Measurements from ENCODE around the gene ZNF500.
"Not testable (repeated sequence)": the region's sequence is repeated elsewhere in the genome, so short reads cannot be mapped to it uniquely, and the experiment has no call there.

ZNF500 gene

DNA sequence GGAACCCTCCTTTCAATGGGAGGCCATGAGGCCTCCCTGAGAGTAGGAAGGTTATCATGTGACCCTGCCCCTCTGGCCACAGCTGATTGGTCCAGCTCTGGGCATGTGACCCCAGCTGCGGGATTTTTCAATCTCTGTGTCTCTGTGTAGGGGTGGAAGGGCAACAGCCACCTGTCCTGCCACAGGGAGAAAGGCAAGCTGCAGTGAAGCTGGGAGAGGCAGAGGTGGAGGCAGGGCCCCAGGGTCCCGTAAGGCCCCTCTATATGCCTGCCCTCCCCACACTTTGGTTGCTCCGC, 21.7 kb downstream of the ZNF500 start:
- DNase-seq (ENCODE audit: low read depth in 2 of 2), result no peak

DNA sequence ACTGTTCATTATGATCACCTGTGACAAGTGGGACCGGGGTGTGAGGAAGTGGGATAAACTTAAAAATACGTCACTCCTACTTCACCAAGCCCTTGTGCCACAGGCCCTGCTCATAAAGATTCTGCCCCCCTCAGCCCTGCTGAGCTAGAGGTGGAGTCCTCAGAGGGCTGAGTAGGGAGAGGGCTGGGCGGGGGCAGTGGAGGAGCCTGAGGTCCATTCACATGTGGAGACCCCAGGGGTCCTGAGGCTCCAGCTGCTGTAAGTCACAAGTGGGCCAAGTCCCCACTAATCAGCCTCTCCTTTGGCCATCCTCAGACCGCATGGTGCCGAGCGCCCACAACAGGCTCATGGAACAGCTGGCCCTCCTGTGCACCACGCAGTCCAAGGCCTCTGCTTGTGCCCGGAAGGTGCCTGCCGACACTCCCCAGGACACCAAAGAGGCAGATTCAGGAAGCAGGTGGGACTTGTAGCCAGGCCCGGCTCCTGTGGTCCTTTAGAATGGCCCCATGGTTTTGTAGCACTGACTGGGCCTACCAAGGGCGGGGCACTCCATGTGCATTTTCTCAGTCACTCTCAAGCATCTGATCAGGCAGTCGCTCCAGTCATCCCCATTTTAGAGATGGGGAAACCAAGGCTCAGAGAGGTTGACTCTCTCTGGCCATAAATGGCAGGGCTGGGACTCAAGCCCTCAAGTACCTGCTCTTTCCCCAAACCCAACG, 22.2 kb downstream of the ZNF500 start:
- DNase-seq (ENCODE audit: low read depth in 2 of 2), result no peak

DNA sequence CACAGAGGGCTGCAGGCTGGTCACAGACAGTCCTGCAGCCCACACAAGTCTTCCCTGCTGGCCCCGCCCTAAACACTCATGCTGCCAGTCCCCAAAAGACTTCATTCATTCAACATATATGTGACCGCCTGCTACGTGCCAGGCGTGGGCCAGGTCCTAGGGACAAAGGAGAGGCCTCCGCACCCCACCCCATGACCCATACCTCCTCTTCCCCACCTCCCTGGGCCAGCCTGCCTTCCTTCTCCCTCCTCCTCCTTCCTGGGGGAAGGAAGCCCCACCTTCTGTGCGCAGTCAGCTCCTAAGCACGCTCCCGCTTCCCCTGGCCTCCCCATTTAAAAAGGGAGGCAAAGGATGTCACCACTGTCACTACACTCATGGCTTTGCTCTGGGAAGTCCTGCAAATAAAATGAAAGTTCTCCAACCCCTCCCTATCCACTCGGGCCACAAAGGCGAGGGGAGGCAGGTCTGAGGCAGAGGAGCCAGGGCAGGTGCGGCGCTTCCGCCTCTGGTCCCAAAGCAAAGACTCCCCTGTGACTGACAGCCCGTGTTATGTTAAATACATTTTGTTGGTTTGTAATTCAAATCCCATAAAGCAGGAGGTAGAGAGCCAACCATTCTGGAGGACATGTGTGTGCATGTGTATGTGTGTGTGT, 23.6 kb downstream of the ZNF500 start:
- DNase-seq (ENCODE audit: low read depth in 2 of 2), result no peak

DNA sequence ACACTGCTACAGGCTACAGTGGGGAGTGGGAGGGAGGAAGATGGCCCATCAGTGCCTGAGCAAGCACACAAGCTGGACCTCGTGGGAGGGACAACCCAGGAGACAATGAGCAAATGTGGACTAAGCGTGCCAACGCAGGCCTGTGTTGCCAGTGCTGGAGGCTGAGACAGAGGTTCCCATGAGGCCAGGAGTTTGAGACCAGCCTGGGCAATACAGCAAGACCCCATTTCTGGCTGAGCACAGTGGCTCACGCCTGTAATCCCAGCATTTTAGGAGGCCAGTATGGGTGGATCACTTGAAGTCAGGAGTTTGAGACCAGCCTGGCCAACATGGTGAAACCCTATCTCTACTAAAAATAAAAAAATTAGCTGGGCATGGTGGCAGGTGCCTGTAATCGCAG, 28.6 kb downstream of the ZNF500 start:
- DNase-seq (ENCODE audit: low read depth in 2 of 2), result not testable (repeated sequence)

DNA sequence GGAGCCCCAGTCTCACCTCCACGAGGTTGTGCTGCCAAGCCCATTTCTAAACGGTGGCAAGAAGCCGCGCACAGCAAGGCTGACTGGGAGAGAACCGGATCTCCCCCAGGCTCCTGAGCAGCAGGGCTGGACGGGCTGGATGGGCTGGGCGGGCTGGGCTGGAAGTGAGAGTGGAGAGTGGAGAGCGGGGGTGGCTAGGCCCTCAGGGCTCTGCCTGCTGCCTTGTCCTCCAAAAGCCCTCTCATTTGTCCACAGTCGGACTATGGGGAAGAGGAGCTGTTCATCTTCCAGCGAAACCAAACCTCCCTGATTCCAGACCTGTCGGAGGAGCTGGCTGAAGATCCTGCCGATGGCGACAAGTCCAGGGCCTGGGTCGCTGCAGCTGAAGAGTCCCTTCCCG, 29.4 kb downstream of the ZNF500 start:
- no peak for DNase-seq (ENCODE audit: low read depth in 2 of 2)

DNA sequence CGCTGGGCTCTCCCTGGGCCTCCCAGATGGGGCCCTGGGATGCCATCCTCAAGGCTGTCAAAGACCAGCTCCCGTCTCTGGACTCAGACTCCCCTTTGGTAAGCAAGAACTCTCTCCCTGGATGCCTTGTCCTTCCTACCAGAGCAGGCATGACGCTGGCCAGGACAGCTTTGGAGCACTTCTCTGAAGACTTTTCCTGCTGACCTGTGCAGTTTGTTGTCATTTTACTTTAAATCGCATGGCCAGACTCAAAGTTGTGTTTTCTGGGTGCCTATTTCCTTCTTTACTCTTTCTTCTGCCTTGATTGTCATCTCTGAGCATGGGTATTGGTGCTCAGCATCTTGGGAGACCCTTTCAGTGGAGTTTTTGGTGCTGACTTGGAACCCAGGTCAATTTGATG, 30.4 kb downstream of the ZNF500 start:
- DNase-seq (ENCODE audit: low read depth in 2 of 2), result no peak

DNA sequence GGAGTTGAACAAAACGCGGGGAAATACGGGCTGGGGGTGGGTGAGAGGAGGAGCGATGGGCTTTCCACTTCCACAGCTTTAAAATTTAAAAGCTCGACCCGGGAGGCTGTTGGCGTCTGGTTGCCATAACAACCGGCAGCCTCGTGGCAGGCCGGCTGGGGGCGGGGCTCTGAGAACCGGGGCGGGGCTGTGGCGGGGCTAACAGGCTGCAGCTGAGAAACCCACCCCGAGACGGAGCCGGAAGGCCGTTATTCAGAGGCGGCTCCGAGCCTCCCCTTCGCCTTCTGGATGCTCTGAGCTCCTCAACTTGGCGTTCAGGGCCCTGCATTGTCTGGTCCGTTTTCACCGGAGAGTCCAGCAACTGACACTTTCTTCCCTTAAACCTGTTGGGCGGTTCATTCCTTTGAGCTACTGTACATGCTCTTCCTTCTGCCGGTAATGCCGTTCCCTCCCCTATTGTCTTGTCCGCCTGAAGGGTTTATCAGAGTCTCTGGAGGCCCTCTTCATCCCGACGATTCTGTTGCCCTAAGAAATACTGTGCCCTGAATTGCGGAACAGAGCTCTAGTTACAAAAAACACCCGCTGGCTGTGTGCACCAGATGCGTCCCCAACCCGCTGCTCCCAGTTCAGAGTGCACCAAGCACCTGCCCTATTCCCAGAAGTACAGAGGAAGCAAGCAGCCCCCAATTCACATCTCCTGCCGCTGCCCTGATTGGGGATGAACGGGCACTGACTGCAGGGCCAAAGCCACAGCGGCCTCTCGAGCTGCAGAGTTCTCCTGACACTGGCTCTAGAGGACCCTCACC, 32.0 kb downstream of the ZNF500 start:
- DNase-seq (ENCODE audit: low read depth in 2 of 2), result peak; percentile 90 to 94

DNA sequence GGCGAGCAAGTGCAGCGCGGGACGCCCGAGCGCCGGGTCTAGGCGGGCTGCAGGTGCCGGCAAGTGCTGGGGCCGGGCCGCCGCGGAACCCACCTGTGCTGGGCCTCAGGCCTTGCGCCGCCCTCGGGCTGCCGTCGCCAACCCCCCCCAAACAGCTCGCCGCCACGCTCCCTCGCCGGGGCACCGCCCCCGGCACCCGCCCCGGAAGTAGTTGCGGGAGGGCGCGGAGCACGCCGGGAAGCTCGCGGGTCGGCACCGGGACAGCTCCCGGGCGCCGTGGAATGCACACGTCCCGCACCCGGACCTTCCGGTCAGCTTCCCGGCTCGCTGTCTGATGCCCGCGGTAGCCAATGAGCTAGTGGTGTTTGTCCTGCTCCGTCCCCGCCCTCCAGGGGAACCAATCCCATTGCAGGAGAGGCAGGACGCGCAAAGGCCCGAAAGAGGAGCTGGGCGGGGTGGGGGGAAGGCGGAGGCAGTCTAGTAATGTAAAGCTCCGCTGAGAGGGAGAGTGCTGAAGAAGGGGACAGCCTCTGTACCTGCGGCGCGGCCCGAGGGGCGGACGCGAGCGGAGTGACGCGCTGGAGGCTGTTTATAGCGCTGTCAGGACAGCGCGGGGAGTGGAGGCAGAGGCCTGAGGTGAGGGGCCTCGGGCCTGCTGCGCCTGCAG, 32.8 kb downstream of the ZNF500 start, which contains the start of the genes ANKS3 and DNAAF8:
TSS of gene ANKS3 (minus strand) at position 209 of the 667 bp plus-strand sequence. CDS start 4,122 bp downstream, outside the sequence.
TSS of gene DNAAF8 (plus strand) at position 475 of the 667 bp plus-strand sequence. CDS start 1,978 bp downstream, outside the sequence.
- peak; percentile 57 to 78 for DNase-seq (ENCODE audit: low read depth in 2 of 2)

DNA sequence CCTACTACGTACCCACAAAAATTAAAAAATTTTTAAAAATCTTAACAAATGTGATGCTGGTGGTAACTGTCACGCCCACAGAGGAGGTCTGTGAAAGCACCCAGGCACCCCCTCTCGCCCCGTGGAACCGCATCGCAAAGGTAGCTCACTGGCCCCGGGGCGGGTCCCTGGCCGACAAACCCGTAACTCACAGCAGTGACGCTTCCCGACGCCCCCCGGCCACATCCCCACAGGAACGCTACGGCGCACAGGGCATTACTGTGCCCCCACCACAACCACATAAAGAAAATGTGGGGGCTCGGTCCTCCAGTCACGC, 33.3 kb downstream of the ZNF500 start:
- peak in 1 of 2 donors; percentile 35 for DNase-seq (ENCODE audit: low read depth in 2 of 2)

DNA sequence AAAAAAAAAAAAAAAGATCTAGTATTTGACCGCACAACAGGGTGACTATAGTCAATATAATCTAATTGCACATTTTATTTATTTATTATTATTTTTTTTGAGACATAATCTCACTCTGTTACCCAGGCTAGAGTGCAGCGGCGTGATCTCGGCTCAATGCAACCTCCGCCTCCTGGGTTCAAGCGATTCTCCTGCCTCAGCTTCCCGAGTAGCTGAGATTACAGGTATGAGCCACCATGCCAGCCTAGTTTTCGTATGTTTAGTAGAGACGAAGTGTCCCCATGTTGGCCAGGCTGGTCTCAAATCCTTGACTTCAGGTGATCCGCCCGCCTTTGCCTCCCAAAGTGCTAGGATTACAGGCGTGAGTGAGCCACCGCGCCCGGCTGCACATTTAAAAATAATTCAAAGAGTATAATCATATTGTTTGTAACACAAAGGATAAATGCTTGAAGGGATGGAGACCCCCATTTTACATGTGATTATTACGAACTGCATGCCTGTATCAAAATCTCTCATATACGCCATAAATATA, 33.7 kb downstream of the ZNF500 start:
- DNase-seq (ENCODE audit: low read depth in 2 of 2), result no peak

DNA sequence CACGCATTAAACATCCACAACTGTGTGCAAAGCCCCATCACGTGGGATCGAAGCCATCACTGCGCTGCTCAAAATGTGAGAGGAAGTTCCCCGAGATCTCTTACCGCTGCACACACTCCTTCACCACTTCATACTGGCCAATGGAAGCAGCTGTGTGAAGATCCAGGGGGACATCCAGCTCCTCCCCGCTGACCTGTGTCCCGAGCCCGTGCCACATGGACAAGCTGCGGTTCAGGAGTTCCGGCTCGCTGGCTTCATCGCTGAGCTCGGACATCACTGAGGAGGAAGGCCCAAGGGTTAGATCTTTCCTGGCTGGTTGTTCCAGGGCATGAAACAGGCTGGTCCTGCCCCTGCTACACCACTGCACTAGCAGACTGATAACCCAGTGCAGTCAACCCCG, 37.1 kb downstream of the ZNF500 start:
- DNase-seq (ENCODE audit: low read depth in 2 of 2), result no peak

DNA sequence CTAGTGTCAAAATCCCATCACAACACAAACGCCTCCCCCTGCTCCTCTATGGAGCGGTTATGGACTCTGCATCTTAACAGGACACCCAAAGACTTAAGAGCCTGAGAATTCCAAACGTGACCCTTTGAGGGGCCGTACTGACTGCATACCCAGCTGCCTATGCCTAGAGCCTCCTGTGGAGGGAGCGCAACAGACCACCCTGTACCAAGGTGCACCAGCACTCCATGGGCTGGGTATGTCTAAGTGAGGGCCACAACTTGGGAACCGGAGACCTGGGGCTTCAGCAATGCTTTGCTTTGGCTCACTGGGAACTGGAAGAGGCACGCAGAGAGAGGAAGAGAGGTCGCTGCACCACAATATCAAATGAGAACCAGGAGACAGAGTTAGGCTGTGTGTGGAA, 38.3 kb downstream of the ZNF500 start:
- DNase-seq (ENCODE audit: low read depth in 2 of 2), result no peak

DNA sequence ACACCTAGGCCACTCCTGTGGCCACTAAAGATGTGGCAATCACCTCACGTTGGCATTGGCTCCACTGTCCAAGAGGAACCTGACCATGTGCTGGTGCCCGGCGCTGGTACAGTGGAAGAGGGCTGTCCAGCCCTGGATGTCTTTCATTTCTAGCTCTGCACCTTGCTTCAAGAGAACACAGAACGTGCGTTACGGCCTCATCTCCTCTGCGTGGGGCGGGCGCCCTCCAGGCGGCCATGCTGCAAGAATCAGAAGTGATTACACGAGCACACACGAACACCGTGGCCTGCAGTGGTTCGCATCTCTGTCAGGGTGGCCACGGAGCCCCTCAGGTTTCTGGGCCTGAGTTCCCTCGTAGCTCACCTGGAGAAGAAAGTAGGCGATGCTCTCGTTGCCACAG, 40.3 kb downstream of the ZNF500 start:
- DNase-seq (ENCODE audit: low read depth in 2 of 2), result no peak

DNA sequence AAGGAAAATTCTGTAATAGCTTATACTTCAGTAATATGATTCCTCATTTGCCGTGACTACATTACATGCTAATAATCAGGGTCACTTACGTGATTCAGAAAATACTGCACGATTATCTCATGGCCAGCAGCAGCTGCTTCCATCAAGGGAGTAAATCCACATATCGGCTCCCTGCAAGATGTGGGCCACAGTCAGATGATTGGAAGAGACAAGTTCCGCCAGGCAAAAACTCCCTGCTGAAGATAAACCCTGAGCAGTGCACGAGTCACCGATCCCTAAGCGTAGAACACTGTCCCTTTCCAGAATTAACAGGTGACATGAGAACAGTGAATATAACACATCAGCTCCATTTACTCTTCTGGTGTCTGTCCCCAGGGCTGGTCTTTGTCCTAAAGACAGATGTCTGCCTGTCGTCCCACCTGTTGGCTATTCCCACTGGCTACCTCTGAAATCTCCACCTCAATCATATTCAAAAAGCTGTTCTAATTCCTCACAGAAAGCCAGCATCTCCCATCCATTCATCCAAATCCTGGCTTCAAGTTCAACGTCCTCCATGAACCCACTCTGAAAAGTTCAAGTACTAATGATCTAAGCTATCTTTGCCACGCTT, 42.2 kb downstream of the ZNF500 start:
- no peak for DNase-seq (ENCODE audit: low read depth in 2 of 2)

DNA sequence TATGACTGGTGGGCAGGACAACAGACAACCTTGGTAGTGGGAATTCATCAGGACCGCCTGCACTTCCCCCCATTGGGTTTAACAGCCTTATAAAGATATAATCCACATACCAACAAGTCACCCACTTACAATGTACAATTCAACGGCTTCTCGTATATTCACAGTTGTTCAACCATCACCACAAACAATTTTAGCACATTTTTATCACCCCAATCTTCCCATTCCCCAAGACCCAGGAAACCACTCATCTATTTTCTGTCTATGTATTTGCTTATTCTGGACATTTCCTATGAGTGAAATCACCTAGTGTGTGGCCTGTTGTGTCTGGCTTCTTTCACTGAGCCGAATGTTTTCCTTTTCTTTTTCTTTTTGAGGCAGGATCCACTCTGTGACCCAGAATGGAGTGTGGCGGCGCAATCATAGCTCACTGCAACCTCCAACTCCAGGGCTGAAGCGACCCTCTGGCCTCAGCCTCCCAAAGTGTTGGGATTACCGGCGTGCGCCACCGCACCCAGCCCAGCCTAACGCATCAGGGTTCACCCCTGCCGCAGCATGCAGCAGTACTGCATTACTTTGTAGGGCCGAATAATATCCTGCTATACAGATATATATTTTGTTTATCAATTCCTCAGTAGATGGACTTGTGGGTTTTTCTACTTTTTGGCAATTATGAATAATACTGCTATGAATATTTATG, 43.7 kb downstream of the ZNF500 start:
- DNase-seq (ENCODE audit: low read depth in 2 of 2), result no peak

DNA sequence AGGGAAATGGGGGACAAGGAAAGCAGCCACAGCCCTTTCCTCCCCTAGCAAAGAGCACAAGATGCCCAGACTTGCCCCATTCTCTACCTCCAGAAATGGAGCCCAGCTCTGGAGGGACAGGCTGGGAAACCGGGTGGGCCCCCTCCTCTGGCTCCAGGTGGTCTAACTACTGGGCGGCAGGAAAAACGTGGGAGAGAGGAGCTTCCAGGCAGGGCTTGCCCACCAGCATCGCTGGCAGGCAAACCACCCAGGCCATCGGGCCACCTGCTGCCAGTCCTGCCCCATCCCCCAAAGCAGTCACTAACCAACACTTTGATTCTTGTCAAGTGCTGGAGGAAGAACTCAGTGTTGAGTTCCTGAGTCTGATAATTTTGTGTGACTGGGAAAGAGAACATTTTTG, 48.5 kb downstream of the ZNF500 start:
- no peak for DNase-seq (ENCODE audit: low read depth in 2 of 2)

DNA sequence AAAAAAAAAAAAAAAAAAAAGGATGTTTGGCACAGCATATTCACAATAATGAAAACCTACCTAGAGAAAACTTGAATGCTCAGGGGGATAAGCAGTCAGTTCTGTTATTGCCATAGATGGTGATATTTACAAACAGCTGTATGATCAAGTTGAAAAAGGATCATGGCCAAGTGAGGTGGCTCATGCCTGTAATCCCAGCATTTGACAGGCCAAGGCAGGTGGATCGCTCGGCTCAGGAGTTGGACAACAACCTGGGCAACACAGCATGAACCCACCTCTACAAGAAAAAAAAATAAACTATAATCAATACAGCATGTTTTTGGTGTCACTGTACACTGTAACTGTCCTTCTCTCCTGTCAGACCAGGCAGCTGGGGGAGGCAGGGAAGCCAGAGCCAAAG, 52.0 kb downstream of the ZNF500 start:
- no peak for DNase-seq (ENCODE audit: low read depth in 2 of 2)

DNA sequence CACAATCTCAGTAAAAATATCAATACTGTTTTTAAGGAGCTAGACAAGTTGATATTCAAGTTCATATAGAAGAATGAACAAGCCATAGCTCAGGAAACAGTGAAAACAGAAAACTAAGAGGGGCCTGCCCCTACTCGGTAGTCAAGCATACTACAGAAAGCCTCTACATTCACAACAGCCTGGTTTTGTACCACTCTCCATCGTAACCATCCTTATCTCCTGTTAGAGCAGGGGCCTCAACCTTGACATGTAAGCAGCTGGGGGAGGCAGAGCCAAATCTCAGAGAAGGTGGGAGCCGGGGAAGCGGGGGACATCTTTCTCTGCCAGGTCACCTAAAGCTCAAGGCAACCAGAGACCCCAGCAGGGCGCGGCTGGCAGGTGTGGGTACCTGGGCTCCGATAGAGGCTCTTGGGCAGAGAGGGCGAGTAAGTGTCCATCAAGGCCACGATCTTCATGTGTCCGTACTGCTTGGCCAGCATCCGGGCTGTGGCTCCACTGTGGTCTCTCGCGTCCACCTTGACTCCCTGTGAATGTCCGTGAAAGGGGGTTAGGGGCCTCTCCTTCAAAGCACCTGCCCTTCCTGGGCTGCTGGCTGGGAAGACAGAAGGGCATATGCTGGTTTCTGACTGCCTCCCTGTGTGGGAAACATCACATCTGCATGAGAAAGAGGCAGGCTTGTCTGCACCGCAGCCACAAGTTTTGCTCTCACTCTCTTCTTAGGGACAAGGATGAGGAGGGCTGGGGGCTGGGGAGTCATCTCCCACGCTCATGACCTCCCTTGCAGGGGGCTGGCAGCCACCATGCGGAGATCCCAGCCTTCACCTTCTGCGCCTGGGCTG, 53.1 kb downstream of the ZNF500 start:
- no peak for DNase-seq (ENCODE audit: low read depth in 2 of 2)

DNA sequence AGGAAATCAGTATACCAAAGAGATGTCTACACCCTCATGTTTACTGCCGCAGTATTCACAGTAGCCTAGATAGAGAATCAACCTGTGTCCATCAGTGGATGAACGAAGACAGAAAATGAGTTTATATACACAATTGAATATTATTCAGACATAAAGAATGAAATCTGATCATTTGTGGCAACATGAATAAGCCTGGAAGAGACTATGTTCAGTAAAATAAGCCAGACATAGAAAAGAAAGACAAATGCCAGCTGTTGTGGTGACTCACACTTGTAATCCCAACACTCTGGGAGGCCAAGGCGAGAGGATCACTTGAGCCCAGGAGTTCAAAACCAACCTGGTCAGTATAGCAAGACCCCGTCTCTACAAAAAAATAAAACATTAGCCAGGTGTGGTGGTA, 57.5 kb downstream of the ZNF500 start:
- no peak for DNase-seq (ENCODE audit: low read depth in 2 of 2)

DNA sequence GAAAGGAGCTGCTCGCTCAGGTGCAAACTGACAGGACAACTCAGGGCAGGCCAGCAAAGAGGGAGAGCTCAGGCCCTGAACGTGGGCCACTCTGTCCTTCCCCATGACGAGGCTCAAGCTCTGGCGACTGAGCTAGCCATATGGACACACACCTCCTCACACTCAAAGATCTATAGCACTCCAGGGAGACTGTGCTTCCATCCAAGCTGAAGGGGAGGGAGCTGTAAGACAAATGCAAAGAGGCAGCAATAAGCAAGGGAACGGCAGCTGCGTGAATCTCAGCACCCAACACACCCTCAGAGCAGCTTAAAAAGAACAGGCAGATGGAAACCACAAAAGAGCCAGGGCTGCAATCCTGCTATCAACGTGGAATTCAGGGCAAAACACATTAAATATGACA, 60.1 kb downstream of the ZNF500 start:
- no peak for DNase-seq (ENCODE audit: low read depth in 2 of 2)
